Tongue (tissue), 2 donors: ENCODE data around the gene ALDH1A1. TPM values are rescaled to one million over a fixed set of nuclear protein-coding genes. Genes with fewer than 3 reads are reported as not detected.
"Not testable (repeated sequence)": the region's sequence is repeated elsewhere in the genome, so short reads cannot be mapped to it uniquely, and the experiment has no call there.

Experiments
- DNase-seq: peaks from one replicate; pipeline ENCODE4 v3.0.0-alpha.2; 2015
- total RNA-seq: library from RNA; depleted of rRNA; stranded (reverse); fragments of >200 nt; gene quantifications from one replicate; pipeline ENCODE4 v1.2.3, GENCODE V29; 2014

Gene ALDH1A1
- total RNA-seq, 1 donor from 2014 or later = 62.8 TPM

- no peak for DNase-seq
Observed at GRCh38 chr9:72895122-72895521, 57.7 kb downstream of the ALDH1A1 start.

- DNase-seq = no peak
Observed at GRCh38 chr9:72894342-72894741, 58.5 kb downstream of the ALDH1A1 start.

GRCh38 chr9:72893437-72893836 is 59.4 kb downstream of the ALDH1A1 start:
- DNase-seq = no peak

DNA sequence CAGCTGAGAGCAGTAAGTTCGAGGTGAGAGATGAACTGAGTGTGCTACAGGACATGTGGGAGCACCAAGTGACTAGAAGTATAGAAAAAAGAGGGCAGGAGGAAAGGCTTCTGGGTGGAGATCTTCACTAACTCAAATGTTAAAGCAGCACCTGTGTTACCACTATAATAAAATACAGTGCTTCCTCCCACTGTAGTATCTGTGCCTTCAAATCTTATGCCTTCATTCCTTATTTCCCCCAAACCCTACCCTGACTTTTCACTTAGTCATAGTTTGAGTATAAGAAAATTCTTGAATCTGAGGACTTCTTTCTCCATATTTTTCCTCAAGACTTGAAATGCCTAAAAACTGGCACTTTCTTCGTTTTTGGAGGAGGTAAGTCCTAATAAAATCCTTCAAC is 61.8 kb downstream of the ALDH1A1 start:
- no peak for DNase-seq

DNA sequence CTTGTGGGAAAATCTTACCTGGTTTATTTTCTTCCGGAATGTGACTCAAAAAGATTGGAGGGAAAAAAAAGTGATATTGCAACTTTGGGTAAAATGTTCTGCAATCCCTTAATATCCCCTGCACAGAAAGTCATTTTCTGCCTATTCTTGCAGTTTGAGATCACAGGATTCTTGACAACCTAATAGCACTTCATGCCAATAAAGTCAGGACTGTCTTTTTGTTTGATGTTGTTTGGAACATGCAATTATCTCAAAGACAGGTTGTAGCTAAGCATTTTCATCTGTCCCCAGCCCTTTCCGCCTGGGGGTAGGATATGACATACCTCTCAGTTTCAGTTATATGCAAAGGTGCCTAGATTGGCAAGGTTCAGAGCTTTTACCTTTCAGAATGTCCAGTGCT is 63.9 kb downstream of the ALDH1A1 start:
- DNase-seq = no peak

- DNase-seq = no peak
Observed at GRCh38 chr9:72888067-72888466, 64.8 kb downstream of the ALDH1A1 start.

- no peak for DNase-seq
Observed at GRCh38 chr9:72886386-72886785, 66.5 kb downstream of the ALDH1A1 start.

DNA sequence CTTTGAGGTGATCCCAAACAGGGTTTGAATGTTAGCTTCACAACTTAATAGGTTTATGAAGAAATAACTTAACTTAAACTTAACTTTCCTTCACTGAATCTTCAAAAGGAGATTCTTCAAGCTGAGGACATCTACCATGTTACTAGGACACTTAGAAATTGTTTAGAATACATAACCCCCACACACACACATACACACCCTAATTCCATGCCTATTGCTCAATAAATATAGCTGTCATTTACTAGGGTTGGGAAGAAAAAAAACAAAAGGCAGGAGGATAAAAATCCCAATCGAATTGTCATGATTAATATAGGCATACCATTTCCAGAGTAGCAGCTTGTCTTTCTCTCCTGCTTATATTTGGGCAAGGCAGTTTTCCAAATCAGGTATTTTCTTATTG is 68.3 kb downstream of the ALDH1A1 start:
- no peak for DNase-seq

DNA sequence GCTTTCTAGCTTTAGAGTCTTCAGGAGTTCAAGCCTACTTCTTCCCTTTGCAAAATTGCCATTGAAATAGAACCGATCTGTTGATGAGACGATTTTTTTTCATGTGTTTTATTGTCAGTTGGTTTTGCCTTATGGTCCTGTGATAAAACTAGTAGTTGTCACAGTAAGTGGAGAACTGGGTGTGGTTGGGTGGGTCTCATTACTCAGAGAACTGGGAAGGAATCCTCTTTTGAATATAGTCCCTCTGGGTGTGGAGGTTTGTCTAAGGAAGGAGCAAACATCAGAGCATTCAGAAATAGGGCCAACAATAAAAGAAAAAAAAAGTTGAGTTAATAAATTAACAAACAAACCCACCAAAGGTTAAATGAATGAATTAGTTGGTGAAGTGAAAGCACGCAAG is 69.0 kb downstream of the ALDH1A1 start:
- DNase-seq = no peak

- peak; percentile 73 for DNase-seq
Observed at GRCh38 chr9:72882117-72882775, 70.6 kb downstream of the ALDH1A1 start.

GRCh38 chr9:72880821-72881220 is 72.0 kb downstream of the ALDH1A1 start:
- no peak for DNase-seq

GRCh38 chr9:72875221-72875620 is 77.6 kb downstream of the ALDH1A1 start:
- DNase-seq = no peak

GRCh38 chr9:72874344-72874743 is 78.5 kb downstream of the ALDH1A1 start:
- DNase-seq = no peak

- no peak for DNase-seq
Observed at GRCh38 chr9:72873456-72873855, 79.4 kb downstream of the ALDH1A1 start.

DNA sequence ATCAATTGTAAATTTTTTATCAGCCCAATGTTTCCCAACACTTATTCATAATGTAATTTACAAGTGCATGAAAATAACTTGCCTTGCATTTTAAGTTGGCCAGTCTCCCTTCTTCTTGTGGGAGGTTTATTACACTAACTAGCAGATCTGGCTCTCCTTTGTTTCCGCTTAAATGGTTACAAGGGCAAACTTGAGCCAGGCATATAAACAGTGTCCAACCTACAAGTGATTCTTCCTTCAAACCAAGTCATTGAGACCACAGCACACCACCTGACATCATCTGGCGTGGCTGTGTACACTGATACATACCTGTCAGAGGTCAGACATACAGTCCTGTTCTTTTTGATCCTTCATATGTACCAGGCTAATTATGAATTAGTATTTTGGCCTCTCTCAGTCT is 80.1 kb downstream of the ALDH1A1 start:
- no peak for DNase-seq

GRCh38 chr9:72871685-72872084 is 81.2 kb downstream of the ALDH1A1 start:
- peak; percentile 62 for DNase-seq

DNA sequence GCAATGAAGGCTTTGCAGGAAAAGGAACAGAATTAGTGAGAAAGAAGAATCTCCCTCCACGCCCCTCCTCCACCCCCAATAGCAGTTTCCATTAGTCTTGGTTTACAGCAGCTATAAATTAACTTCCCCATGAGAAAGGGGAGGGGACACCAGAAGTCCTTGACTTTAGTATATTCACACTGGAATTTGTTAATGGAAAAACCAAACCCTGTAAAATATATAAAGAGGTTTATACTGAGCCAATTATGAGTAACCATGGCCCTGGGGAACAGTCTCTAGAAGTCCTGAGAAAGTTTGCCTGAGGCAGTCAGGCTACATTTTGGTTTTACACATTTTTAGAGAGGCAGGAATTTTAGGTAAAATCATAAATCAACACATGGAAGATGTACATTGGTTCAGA is 88.5 kb downstream of the ALDH1A1 start:
- DNase-seq = no peak

GRCh38 chr9:72863456-72864094 is 89.3 kb downstream of the ALDH1A1 start:
- no peak for DNase-seq

GRCh38 chr9:72862788-72863187 is 90.1 kb downstream of the ALDH1A1 start:
- not testable (repeated sequence) for DNase-seq

GRCh38 chr9:72858089-72858912 is 94.6 kb downstream of the ALDH1A1 start:
- no peak for DNase-seq

DNA sequence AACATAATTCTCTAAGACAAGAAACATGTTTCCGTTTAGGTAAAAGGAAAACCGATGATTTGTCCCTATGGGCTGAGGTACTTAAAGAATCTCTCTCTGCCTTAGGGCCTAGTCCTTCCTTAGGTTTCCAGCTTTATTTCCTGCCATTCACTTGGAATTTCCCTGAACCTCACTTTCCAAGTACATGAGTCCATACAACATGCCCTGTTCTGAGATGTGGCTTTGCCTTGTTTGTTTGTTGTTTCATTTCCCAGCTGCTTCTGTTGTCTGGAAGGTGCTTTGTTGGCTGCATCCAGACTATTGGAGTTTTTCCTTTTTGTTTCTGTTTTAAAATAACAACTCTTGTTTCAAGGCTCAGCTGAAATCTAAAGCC is 95.2 kb downstream of the ALDH1A1 start:
- DNase-seq = no peak

GRCh38 chr9:72856972-72857623 is 95.8 kb downstream of the ALDH1A1 start:
- DNase-seq = peak; percentile 87
